ENCODE results near the gene SNX20.

The SNX20 gene

GRCh38 chr16:50681021-50681885 lies at the start of gene SNX20:
Gene SNX20, minus strand, starts transcription at chr16:50681312. Its CDS starts 3,786 bp downstream, at chr16:50677526.
- no peak for DNase-seq (ENCODE audit: low read depth)

GRCh38 chr16:50724306-50724705 lies 43.2 kb upstream of the SNX20 start:
- DNase-seq (ENCODE audit: low read depth), result no peak

GRCh38 chr16:50722960-50723359 lies 41.8 kb upstream of the SNX20 start:
- DNase-seq (ENCODE audit: low read depth), result no peak

GRCh38 chr16:50722405-50722737 lies 41.3 kb upstream of the SNX20 start:
- no peak for DNase-seq (ENCODE audit: low read depth)

GRCh38 chr16:50721549-50722404 lies 40.7 kb upstream of the SNX20 start:
- no peak for DNase-seq (ENCODE audit: low read depth)

GRCh38 chr16:50719401-50720337 lies 38.6 kb upstream of the SNX20 start:
- no peak for DNase-seq (ENCODE audit: low read depth)

DNA sequence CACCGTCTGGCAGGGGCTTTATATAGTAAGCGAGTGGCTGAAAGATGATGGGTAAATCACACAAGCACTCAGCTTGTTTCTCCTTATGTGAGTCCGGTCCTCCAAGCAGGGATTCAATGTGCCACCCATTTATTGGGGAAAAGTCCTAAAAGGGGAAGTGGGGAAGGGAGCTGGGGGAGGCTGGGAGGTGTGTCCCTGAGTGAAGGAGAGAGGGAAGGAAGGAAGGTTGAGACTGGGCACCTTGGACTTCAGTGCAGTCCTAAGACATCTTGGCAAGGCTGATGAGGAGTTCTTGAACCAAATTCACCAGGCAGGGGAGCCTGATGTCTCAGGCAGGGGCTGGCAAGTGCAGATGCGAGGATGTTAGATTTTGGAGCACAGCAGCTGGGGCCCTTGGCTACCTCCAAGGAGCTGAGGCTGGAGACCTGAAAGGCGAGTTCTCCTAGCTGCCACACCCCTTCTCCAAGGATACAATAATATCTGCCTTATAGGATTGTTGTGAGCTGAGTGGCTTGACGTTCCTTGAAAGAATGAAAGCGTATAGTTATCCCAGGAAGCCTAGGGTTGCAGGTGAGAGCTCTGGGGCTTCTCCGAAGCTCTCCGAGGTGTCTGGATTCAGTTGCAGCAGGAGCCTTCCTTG lies 37.8 kb upstream of the SNX20 start:
- no peak for DNase-seq (ENCODE audit: low read depth)

- peak; percentile 51 for DNase-seq (ENCODE audit: low read depth)
Observed at GRCh38 chr16:50718061-50718760, 37.1 kb upstream of the SNX20 start.

- no peak for DNase-seq (ENCODE audit: low read depth)
Observed at GRCh38 chr16:50717494-50717893, 36.4 kb upstream of the SNX20 start.

- no peak for DNase-seq (ENCODE audit: low read depth)
Observed at GRCh38 chr16:50717091-50717490, 36.0 kb upstream of the SNX20 start.

GRCh38 chr16:50712956-50713355 lies 31.8 kb upstream of the SNX20 start:
- DNase-seq (ENCODE audit: low read depth), result no peak

- DNase-seq (ENCODE audit: low read depth), result peak; percentile 70
Observed at GRCh38 chr16:50712560-50712898, 31.4 kb upstream of the SNX20 start.

DNA sequence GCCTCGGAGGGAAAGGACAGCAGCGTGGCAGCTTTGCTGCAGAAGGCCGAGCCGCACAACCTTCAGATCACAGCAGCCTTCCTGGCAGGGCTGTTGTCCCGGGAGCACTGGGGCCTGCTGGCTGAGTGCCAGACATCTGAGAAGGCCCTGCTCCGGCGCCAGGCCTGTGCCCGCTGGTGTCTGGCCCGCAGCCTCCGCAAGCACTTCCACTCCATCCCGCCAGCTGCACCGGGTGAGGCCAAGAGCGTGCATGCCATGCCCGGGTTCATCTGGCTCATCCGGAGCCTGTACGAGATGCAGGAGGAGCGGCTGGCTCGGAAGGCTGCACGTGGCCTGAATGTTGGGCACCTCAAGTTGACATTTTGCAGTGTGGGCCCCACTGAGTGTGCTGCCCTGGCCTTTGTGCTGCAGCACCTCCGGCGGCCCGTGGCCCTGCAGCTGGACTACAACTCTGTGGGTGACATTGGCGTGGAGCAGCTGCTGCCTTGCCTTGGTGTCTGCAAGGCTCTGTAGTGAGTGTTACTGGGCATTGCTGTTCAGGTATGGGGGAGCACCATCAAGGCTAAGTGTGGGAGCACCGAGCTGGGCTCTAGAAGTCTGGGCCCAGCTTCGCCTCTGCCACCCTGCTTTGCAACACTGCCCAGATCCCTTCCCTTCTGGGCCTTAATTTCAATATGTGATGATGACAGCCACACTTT lies 30.9 kb upstream of the SNX20 start:
- DNase-seq (ENCODE audit: low read depth), result no peak

- no peak for DNase-seq (ENCODE audit: low read depth)
Observed at GRCh38 chr16:50711040-50711439, 29.9 kb upstream of the SNX20 start.

- no peak for DNase-seq (ENCODE audit: low read depth)
Observed at GRCh38 chr16:50709980-50710379, 28.9 kb upstream of the SNX20 start.

GRCh38 chr16:50709061-50709684 lies 28.1 kb upstream of the SNX20 start:
- DNase-seq (ENCODE audit: low read depth), result no peak

DNA sequence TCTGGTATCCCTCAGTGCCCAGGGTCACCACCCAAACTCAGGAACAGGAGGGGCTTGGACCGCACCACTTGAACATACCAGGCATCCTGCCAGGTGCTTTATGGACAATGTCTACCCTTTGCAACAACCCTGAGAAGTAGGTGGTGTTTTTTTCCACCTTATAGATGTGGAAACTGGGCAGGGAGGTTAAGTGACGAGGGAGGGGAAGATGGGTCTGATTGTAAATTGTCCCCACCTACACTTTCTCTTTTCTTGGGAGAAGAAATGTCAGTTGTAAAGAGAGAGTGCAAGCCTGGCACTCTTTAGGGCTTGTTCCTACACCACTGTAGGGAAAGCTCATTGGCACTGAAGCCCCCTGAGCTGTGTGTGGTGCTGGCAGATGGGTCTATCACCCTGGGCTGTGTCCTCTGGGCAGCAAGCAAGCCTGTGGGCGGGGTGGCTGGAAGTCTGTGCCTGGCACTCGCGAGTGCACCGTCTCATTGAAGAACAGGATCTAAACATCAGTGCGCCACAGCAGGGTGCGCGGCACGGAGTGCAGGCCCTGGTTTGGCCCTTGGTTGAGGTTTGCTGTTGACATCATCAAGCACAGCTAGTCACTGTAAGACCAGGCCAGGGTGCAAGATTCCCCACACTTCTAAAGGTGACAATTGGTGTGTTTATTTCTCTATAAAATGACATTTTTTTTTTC lies 27.4 kb upstream of the SNX20 start:
- no peak for DNase-seq (ENCODE audit: low read depth)

DNA sequence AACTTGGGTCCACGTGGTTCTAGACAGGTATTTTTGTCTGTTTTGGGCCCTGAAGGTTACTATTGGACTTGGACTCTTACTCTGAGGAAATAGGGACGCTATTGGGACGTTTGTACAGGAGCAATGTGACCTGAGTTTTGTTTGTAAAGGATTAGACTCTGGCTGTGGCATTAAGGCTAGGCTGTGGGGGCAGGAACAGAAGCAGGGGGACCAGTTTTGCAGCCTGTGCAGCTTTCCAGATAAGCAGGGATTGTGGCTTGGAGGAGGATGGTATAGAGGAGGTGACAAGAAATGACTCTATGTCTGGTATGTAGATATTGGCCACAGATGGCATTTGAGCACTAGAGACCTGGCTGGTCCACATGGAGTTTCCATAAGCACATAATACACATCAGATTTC lies 25.1 kb upstream of the SNX20 start:
- DNase-seq (ENCODE audit: low read depth), result no peak

DNA sequence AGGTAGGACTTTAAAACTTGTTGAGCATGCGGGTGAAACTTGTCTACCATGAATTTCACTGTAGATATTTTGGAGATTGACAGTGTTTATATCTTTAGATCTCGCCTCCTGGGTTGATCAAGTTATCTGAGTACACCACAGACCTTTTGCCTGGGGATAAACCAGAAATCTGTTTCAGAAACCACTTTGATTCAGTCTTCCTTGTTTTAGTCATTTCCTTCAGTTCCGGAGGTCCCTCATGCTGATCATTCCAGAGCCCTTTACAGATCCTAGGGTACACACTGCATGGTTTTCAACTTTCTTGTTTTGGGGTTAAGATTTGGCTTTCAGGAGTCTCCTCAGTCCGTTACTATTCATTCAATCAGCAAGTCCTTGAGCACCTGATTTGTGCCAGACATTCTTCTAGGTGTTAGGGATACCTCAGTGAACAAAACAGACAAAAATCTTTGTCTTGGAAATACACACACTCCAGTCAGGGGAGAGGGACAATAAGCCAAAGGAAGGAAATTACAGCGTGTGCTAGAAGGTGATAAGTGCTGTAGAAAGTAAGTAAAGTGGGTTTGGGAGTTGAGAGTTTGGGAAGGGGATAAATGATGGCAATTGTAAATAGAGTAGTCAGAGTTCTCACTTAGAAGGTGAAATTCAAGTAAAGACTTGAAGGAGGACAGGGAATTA lies 24.5 kb upstream of the SNX20 start:
- DNase-seq (ENCODE audit: low read depth), result no peak
